ENCODE results near the gene HBG1. TPM values are rescaled to one million over a fixed set of nuclear protein-coding genes. Genes with fewer than 3 reads are reported as not detected.

The HBG1 gene
- total RNA-seq, 1 experiment from 2014 or later = not detected

DNA sequence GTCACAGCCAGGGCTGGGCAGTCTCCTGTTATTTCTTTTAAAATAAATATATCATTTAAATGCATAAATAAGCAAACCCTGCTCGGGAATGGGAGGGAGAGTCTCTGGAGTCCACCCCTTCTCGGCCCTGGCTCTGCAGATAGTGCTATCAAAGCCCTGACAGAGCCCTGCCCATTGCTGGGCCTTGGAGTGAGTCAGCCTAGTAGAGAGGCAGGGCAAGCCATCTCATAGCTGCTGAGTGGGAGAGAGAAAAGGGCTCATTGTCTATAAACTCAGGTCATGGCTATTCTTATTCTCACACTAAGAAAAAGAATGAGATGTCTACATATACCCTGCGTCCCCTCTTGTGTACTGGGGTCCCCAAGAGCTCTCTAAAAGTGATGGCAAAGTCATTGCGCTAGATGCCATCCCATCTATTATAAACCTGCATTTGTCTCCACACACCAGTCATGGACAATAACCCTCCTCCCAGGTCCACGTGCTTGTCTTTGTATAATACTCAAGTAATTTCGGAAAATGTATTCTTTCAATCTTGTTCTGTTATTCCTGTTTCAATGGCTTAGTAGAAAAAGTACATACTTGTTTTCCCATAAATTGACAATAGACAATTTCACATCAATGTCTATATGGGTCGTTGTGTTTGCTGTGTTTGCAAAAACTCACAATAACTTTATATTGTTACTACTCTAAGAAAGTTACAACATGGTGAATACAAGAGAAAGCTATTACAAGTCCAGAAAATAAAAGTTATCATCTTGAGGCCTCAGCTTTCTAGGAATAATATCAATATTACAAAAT lies 38.6 kb upstream of the HBG1 start:
- Histone ChIP-seq H4K20me1 (ENCODE audit: control insufficient read depth, insufficient read depth, insufficient read length) (no peaks in the 10 kb centered on the region), H3K27ac (ENCODE audit: insufficient read length, low read depth, low read length) (no peak overlapping the region), H2BK12ac (ENCODE audit: insufficient read length, low read depth, low read length) (no peak overlapping the region), H3K27me3 (ENCODE audit: insufficient read depth, low read length) (no peaks in the 10 kb centered on the region), H4K8ac (replicated peaks; ENCODE audit: insufficient read length, low read depth, low read length) (no peak overlapping the region), H2BK15ac (ENCODE audit: low read depth, low read length) (no peak overlapping the region), H4K5ac (ENCODE audit: insufficient read length, low read depth, low read length) (no peak overlapping the region), H3K9me3 (ENCODE audit: control insufficient read depth, low read depth, low read length) (no peaks in the 10 kb centered on the region), H3K79me2 (ENCODE audit: insufficient read depth, low read length) (no peaks in the 10 kb centered on the region), H3K4me2 (ENCODE audit: insufficient read depth, insufficient read length, low read length) (no peak overlapping the region), H3T11ph (ENCODE audit: low read length) (no peak overlapping the region), H3K9ac (ENCODE audit: extremely low read depth, insufficient read length, low read length) (no peak overlapping the region), H4K91ac (ENCODE audit: insufficient read length, low read depth, low read length) (no peak overlapping the region), H2BK20ac (ENCODE audit: low read depth, low read length, poor library complexity, severe bottlenecking) (no peak overlapping the region), H3K4me1 (ENCODE audit: insufficient read depth, low read length) (no peaks in the 10 kb centered on the region), H3K23me2 (ENCODE audit: insufficient read length, low read depth, low read length, poor library complexity, severe bottlenecking) (no peaks in the 10 kb centered on the region), H3K56ac (ENCODE audit: insufficient read length, low read depth, low read length) (no peak overlapping the region), H3K79me1 (ENCODE audit: insufficient read depth, low read depth, low read length, poor library complexity, severe bottlenecking) (no peaks in the 10 kb centered on the region), H2BK5ac (ENCODE audit: insufficient read length, low read length) (no peak overlapping the region), H3K18ac (ENCODE audit: insufficient read length, low read depth, low read length) (no peak overlapping the region), H3K14ac (ENCODE audit: insufficient read depth, low read length) (no peak overlapping the region), H3K23ac (ENCODE audit: insufficient read length, low read depth, low read length) (no peak overlapping the region), H2AFZ (ENCODE audit: low read length) (no peak overlapping the region), H2BK120ac (ENCODE audit: low read depth, low read length, poor library complexity, severe bottlenecking) (no peak overlapping the region), H2AK5ac (ENCODE audit: insufficient read length, low read length) (no peak overlapping the region), H3K4ac (ENCODE audit: low read depth, low read length) (no peak overlapping the region)
- WGBS (ENCODE audit: extremely low coverage, insufficient read length, low lambda C conversion rate) = no CpG with 5 or more reads among the region's 7 CpGs
- no peak overlapping the region for H3K4me3 Mint-ChIP-seq
- H3K27ac Mint-ChIP-seq = no peak overlapping the region
- no peak for DNase-seq
- TF ChIP-seq, protein P1, sequence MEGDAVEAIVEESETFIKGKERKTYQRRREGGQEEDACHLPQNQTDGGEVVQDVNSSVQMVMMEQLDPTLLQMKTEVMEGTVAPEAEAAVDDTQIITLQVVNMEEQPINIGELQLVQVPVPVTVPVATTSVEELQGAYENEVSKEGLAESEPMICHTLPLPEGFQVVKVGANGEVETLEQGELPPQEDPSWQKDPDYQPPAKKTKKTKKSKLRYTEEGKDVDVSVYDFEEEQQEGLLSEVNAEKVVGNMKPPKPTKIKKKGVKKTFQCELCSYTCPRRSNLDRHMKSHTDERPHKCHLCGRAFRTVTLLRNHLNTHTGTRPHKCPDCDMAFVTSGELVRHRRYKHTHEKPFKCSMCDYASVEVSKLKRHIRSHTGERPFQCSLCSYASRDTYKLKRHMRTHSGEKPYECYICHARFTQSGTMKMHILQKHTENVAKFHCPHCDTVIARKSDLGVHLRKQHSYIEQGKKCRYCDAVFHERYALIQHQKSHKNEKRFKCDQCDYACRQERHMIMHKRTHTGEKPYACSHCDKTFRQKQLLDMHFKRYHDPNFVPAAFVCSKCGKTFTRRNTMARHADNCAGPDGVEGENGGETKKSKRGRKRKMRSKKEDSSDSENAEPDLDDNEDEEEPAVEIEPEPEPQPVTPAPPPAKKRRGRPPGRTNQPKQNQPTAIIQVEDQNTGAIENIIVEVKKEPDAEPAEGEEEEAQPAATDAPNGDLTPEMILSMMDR (conservative IDR thresholded peaks at IDR 0.05) = no peak
- peaks cover 0 to under 1% (median 0%) of the 10 kb centered on the region in 3 experiments; a peak in 1 of 7 replicates for H3K36me3 Mint-ChIP-seq (ENCODE audit: insufficient read depth in 1 of 3, low read depth in 3 of 3)
- H3K27me3 Mint-ChIP-seq (ENCODE audit: low read depth) = no peaks in the 10 kb centered on the region; the same call in 1 of the 2 replicates
- no peaks in the 10 kb centered on the region for H3K9me3 Mint-ChIP-seq
- no peaks in the 10 kb centered on the region for H3K4me1 Mint-ChIP-seq
